Duodenal mucosa (tissue), 2 donors: ENCODE data around the gene ADAP1.
A peak's percentile ranks its signal among the peaks of the same experiment; 100 is the strongest.
"Not testable (repeated sequence)": the region's sequence is repeated elsewhere in the genome, so short reads cannot be mapped to it uniquely, and the experiment has no call there.

Source experiments
- H3K27ac ChIP-seq: one replicate; pipeline ENCODE4 v1.7.0; 2013; ENCODE audit warnings: low read depth, low read length
- H3K27me3 ChIP-seq, 2 donors: one replicate each; pipeline ENCODE4 v1.7.0; 2013; ENCODE audit warnings: low read length in 2 of 2, control low read depth in 1 of 2; ENCODE audit not compliant: insufficient read depth in 2 of 2, control insufficient read depth in 1 of 2
- H3K36me3 ChIP-seq, 2 donors: one replicate each; pipeline ENCODE4 v1.7.0; 2013; ENCODE audit warnings: low read length in 2 of 2, control low read depth in 1 of 2; ENCODE audit not compliant: insufficient read depth in 2 of 2, control insufficient read depth in 1 of 2
- H3K4me1 ChIP-seq, 2 donors: one replicate each; pipeline ENCODE4 v1.7.0; 2013; ENCODE audit warnings: low read length in 2 of 2, control low read depth in 1 of 2; ENCODE audit not compliant: insufficient read depth in 2 of 2, control insufficient read depth in 1 of 2
- H3K4me3 ChIP-seq, 2 donors: one replicate each; pipeline ENCODE4 v1.7.0; 2013; ENCODE audit warnings: low read length in 2 of 2, low read depth in 1 of 2
- H3K9ac ChIP-seq, 2 donors: one replicate each; pipeline ENCODE4 v1.7.0; 2013; ENCODE audit warnings: low read length in 2 of 2, low read depth in 1 of 2
- H3K9me3 ChIP-seq, 2 donors: one replicate each; pipeline ENCODE4 v1.7.0; 2013; ENCODE audit warnings: low read length in 2 of 2, control low read depth in 1 of 2; ENCODE audit not compliant: control insufficient read depth in 1 of 2

ADAP1 gene

GRCh38 chr7:954330-955238, at the start of gene ADAP1:
ADAP1 (minus strand) TSS chr7:954680; CDS start chr7:954477, 203 bp downstream.
- no peaks in the 10 kb centered on the region for H3K9me3 ChIP-seq
- H3K9ac ChIP-seq: peak within 1 kb of the TSS; percentile 66 to 70
- H3K4me1 ChIP-seq: peaks cover 11 to 19% of the 10 kb centered on the region in 2 donors
- H3K27me3 ChIP-seq: no peaks in the 10 kb centered on the region
- H3K4me3 ChIP-seq: peak within 1 kb of the TSS; percentile 54 to 75
- H3K36me3 ChIP-seq: no peaks in the 10 kb centered on the region
- peak within 1 kb of the TSS; percentile 25 for H3K27ac ChIP-seq

GRCh38 chr7:1002445-1002844, 48.0 kb upstream of the ADAP1 start:
- not testable (repeated sequence) for H3K27ac ChIP-seq, H3K9me3 ChIP-seq, H3K27me3 ChIP-seq, H3K36me3 ChIP-seq, H3K4me1 ChIP-seq, H3K9ac ChIP-seq, H3K4me3 ChIP-seq

- H3K27me3 ChIP-seq, H3K36me3 ChIP-seq, H3K9me3 ChIP-seq, H3K4me3 ChIP-seq, H3K9ac ChIP-seq, H3K4me1 ChIP-seq, H3K27ac ChIP-seq: not testable (repeated sequence)
Observed at GRCh38 chr7:1002026-1002425, 47.5 kb upstream of the ADAP1 start.

GRCh38 chr7:1001069-1001770, 46.7 kb upstream of the ADAP1 start:
- not testable (repeated sequence) for H3K9ac ChIP-seq, H3K36me3 ChIP-seq, H3K9me3 ChIP-seq, H3K4me3 ChIP-seq, H3K27me3 ChIP-seq, H3K27ac ChIP-seq, H3K4me1 ChIP-seq

GRCh38 chr7:999941-1000935, 45.8 kb upstream of the ADAP1 start:
- no peaks in the 10 kb centered on the region for H3K9me3 ChIP-seq
- H3K4me1 ChIP-seq: no peaks in the 10 kb centered on the region
- H3K27ac ChIP-seq: no peak overlapping the region
- H3K4me3 ChIP-seq: no peak overlapping the region
- no peaks in the 10 kb centered on the region for H3K27me3 ChIP-seq
- no peaks in the 10 kb centered on the region for H3K36me3 ChIP-seq
- H3K9ac ChIP-seq: no peak overlapping the region

GRCh38 chr7:999149-999879, 44.8 kb upstream of the ADAP1 start:
- no peak overlapping the region for H3K27ac ChIP-seq
- no peaks in the 10 kb centered on the region for H3K27me3 ChIP-seq
- H3K4me3 ChIP-seq: no peak overlapping the region
- H3K9me3 ChIP-seq: no peaks in the 10 kb centered on the region
- peaks cover 0 to 3% of the 10 kb centered on the region in 2 donors for H3K36me3 ChIP-seq
- H3K9ac ChIP-seq: no peak overlapping the region
- H3K4me1 ChIP-seq: no peaks in the 10 kb centered on the region

GRCh38 chr7:997404-998395, 43.2 kb upstream of the ADAP1 start:
- H3K9ac ChIP-seq: no peak overlapping the region

GRCh38 chr7:996079-996872, 41.8 kb upstream of the ADAP1 start:
- H3K9ac ChIP-seq: no peak overlapping the region
- H3K27ac ChIP-seq: no peak overlapping the region
- no peaks in the 10 kb centered on the region for H3K27me3 ChIP-seq
- peaks cover 0 to 3% of the 10 kb centered on the region in 2 donors for H3K36me3 ChIP-seq
- H3K4me1 ChIP-seq: no peaks in the 10 kb centered on the region
- no peaks in the 10 kb centered on the region for H3K9me3 ChIP-seq
- no peak overlapping the region for H3K4me3 ChIP-seq

More at GRCh38 chr7:997404-998395, 43.2 kb upstream of the ADAP1 start:
- Histone ChIP-seq H3K27me3 (no peaks in the 10 kb centered on the region), H3K36me3 (peaks cover 0 to 3% of the 10 kb centered on the region in 2 donors), H3K4me3 (no peak overlapping the region), H3K9me3 (no peaks in the 10 kb centered on the region), H3K27ac (no peak overlapping the region), H3K4me1 (no peaks in the 10 kb centered on the region)
